Kidney capillary endothelial cell (primary cell): ENCODE results near the gene HBG2.
"Not testable (repeated sequence)": the region's sequence is repeated elsewhere in the genome, so short reads cannot be mapped to it uniquely, and the experiment has no call there.

Experiments
- DNase-seq: peaks from one replicate; pipeline ENCODE4 v3.0.0-alpha.2; 2018; ENCODE audit warnings: low spot score

HBG2 gene

DNA sequence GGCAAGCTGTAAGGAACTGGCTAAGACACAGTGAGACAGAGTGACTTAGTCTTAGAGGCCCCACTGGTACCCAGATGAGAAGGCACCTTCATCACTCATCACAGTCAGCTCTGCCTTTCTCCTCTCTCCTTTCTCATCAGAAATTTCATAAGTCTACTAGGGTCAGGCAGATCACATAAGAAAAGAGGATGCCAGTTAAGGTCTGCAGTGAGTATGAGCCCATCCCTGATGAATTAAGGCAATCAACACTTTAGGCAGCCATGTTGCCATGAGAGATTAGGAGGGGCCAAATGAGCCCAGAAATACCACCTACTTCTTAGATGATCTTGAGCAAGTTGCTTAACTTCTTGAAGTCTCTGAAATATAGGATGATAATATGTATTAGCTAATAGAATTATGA is 27.0 kb upstream of the HBG2 start:
- DNase-seq, result no peak

DNA sequence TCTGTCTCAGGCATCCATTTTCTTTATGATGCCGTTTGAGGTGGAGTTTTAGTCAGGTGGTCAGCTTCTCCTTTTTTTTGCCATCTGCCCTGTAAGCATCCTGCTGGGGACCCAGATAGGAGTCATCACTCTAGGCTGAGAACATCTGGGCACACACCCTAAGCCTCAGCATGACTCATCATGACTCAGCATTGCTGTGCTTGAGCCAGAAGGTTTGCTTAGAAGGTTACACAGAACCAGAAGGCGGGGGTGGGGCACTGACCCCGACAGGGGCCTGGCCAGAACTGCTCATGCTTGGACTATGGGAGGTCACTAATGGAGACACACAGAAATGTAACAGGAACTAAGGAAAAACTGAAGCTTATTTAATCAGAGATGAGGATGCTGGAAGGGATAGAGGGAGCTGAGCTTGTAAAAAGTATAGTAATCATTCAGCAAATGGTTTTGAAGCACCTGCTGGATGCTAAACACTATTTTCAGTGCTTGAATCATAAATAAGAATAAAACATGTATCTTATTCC is 26.1 kb upstream of the HBG2 start:
- DNase-seq, result peak; percentile 93

DNA sequence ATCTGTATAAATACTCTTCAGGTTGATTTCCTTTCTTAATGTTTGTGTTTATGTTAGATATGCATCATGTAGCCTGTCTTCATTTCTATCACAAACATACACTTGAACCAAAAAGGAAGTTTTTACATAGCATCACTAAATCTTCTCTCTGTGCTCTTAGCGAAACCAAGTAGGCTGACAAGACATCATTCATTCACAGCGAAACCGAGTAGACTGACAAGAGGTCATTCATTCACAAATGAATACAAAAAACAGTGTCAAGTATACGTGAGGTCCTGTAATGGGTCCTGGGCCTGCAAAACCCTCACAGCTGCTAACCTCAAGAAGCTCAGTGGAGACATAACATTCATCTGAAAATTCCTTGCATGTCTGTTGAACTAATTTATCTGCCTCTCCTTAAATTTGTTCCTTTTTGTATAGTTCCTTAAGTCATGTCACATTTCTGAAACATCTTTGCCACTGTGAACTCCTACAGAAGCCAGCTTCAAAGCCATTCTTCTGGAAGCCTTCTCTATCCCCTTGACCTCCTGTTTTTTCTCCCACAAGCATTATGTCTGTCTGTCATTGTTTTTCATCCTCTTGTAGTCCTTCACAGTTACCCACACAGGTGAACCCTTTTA is 25.0 kb upstream of the HBG2 start:
- no peak for DNase-seq

DNA sequence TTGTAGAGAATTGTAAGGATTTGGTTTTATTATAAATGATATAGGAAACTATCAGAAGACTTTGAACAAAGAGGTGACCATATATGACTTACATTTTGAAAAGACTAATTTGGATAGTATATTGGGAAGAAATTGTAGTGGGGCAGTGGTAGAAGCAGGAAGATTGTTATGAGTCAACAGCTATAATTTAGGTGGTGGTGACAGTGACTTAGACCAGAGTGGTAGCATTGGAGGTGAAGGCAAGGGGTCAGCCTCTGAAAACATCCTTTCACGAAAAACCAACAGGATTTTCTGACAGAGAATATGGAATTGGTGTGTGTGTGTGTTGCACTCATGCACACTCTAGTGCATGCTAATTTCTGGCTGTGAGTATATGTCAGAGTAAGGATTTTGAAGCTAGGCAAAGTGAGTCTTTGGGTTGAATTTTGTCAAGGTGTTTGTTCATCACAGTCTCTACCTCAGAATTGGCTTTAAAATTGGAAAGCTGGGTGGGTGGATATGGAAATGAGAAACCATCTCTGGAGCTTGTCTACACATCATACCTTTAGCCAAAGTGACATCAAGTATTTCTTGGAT is 23.3 kb upstream of the HBG2 start:
- DNase-seq, result no peak

DNA sequence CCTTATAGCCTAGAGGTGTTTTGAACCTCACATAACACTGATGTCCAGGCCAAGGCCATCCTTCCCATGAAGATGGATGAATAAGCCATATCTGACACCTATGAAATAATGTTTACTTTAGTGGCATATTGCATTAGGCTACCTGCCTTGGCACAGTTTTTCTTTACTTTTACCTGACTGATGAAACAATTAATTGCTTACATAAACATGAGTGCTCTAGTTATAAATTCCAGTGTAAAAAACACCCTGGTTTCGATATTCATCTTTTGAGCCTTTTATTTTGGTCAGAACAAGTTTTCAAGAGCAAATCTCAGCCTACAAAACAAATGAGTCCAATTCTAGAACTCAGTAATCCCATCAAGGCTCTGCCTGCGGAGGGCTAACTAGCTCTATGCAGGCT is 22.1 kb upstream of the HBG2 start:
- no peak for DNase-seq

DNA sequence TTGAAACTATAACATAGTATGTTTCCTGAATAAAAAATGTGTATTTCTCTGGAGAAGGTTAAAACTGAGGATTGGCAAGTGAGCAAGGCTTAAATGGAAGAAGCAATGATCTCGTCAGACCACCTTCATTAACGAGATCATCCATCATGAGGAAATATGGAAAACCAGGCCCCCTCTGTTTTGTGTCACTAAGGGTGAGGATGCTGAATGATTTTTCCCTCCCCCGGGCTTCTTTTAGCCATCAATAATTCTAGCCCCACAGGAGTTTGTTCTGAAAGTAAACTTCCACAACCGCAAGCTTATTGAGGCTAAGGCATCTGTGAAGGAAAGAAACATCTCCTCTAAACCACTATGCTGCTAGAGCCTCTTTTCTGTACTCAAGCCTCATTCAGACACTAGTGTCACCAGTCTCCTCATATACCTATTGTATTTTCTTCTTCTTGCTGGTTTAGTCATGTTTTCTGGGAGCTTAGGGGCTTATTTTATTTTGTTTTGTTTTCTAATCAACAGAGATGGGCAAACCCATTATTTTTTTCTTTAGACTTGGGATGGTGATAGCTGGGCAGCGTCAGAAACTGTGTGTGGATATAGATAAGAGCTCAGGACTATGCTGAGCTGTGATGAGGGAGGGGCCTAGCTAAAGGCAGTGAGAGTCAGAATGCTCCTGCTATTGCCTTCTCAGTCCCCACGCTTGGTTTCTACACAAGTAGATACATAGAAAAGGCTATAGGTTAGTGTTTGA is 21.0 kb upstream of the HBG2 start:
- no peak for DNase-seq

DNA sequence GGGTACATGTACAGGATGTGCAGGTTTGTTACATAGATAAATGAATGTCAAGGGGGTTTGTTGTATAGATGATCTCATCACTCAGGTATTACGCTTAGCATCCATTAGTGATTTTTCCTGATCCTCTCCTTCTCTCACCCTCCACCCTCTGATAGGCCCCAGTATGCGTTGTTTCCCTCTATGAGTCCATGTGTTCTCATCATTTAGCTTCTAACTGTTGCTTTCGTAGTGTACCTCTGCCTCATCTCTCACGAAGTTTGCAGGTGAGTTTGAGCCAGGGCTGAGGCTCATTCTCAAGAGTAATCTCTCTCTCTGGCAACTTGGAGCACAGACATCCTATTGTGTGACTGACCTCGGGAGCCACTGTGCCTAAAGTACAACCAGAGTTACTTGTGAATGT is 19.8 kb upstream of the HBG2 start:
- DNase-seq, result no peak

DNA sequence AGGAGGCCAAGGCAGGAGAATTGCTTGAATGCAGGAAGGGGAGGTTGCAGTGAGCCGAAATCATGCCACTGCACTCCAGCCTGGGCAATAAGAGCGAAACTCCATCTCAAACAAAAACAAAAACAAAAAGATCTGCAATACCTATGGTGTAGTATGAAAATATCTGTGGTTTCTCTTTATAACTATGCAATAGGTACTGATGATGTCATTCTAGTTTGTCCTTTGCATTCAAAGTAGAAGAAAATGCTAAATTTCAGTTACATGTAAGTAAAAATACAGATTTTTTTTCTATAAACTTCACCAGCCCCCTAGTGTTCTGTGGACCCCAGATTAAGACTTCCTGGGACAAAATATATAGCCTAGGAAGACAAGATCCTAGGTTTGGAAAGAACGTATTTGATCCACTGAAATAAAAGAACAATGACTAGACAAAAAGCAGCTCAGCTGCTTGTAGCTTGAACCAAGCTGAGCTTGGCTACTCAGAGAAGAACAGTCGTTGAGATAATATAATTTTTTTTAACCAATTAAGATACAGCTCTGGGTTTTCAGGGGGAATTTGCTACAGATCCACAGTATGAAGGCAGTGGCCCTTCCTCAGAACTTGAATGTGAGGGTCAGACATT is 17.9 kb upstream of the HBG2 start:
- DNase-seq, result no peak

DNA sequence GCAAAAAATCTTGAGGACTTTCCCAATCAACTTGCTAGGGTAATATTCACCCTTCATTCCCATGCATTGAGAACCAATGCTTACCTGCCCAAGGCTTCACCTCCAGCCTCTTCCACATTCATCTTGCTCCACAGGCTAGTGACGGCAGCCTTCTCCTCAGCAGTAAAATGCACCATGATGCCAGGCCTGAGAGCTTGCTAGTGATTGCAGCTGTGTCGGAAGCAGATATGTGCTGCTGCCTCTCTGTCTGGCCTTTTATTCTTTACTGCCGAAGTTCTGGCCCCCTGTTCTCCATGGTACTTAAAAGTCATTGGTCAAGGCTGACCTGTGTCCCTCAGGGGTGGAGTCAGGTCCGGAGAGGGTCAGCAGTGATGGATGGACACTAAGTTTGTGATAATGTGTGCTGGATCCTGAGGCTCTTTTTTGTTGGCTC is 15.2 kb upstream of the HBG2 start, which contains the start of gene HBE1:
Gene HBE1 (minus strand): TSS at position 231 of the 433 bp plus-strand sequence. CDS start 55 bp downstream, at position 176.
- no peak for DNase-seq

DNA sequence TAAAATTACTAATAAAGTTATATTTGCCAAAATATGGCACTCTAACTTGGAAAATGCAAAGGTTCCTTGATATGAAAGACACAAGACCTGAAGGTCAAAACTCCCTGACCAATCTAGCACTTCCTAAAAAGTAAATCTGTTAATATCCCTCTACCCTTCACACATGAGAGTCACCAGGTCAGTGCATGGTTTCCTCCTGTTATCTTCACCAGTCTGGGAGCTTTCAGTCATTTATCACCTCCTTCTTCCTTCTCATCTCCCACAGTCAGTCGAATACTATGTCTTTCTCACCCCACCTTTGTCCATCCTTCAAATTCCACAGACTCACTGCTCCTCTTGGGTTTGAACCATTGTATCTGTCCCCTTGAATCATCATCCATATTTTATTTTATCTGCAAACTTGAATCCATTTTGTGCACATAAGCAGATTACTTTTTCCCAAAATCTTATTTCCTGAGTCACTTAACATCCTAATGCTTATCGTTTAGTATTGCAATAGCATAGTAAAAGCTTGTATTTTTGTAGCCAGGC is 12.5 kb upstream of the HBG2 start:
- DNase-seq, result no peak

DNA sequence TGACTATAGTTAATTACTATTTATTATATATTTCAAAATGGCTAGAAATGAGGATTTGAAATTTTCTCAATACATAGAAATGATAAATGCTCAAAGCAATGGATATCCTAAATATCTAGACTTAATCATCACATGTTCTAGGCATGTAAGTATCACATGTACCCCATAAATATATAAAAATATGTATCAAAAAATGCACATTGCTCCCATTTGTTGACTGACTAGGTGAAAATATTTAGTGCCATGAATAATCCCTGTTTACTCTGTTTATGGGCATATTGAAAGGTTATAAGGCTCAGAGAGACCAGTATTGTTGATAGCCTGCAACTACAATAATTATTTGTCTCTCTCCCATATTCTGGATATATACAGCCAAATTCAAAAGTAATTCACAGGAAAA is 12.0 kb upstream of the HBG2 start:
- DNase-seq, result no peak

DNA sequence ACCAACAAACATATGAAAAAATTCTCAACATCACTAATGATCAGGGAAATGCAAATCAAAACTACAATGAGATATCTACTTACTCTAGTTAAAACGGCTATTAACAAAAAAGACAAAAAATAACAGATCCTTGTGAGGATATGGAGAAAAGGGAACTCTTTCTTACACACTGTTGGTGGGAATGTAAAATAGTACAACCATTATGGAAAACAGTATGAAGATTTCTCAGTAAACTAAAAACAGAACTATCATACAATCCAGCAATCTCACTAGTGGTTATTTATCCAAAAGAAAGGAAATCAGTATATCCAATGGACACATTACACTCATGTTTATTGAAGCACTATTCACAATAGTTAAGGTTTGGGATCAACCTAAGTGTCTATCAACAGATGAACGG is 11.3 kb upstream of the HBG2 start:
- no peak for DNase-seq

DNA sequence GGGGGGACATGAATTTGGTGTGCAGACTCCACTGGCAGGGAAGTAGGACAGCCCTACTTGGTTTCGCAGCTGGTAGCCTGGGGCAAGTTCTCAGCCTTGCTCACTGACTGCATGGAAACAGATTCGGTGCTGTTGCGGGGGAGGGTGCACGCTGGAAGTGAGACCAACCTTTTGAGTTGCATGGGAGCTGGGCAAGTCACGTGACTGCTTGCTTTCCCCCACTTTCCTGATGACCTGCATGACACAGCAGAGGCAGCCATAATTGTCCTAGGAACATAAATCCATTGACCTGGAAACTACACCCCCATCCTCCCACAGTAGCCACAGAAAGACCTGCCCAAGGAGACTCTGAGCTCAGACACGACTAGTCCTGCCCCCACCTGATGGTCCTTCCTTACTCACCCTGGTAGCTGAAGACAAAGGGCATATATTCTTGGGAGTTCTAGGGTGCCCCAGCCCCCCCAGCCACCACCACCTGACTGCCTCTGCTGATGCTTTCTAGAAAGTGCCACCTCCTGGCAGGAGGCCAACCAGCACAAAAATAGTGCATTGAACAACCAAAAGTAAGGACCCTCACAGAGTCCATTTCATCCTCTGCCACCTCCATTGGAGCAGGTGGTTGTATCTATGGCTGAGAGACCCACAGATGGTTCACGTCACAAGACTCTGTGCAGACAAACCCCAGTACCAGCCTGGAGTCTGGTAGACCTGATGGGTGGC is 4.1 kb upstream of the HBG2 start:
- no peak for DNase-seq

DNA sequence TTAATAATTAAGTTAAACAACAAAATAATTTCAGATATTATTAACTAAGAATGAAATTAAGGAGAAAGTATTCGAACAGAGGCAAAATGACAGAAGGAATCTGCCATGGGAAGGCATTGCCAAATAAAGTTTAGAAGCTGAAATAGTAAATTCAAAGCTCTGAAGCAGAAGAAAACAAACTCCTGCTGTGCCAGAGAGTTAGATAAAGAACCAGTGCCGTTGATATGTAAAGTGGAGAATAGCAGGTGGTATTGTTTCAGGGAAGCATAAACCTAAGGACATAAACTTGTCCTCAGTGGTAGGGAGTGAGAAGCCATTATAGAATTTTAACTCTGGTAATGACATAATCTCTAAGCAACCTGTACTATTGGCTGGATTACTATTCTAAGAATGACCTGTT is 2.7 kb upstream of the HBG2 start:
- DNase-seq, result no peak

DNA sequence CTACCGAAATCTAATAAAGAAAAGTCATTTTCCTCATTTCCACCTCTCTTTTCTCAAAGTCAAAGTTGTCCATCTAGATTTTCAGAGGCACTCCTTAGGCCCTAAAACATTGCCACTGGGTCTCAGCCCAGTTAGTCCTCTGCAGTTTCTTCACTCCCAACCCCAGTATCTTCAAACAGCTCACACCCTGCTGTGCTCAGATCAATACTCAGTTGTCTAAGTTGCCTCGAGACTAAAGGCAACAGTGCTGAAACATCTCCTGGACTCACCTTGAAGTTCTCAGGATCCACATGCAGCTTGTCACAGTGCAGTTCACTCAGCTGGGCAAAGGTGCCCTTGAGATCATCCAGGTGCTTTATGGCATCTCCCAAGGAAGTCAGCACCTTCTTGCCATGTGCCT is 558 bp downstream of the HBG2 start:
- not testable (repeated sequence) for DNase-seq

DNA sequence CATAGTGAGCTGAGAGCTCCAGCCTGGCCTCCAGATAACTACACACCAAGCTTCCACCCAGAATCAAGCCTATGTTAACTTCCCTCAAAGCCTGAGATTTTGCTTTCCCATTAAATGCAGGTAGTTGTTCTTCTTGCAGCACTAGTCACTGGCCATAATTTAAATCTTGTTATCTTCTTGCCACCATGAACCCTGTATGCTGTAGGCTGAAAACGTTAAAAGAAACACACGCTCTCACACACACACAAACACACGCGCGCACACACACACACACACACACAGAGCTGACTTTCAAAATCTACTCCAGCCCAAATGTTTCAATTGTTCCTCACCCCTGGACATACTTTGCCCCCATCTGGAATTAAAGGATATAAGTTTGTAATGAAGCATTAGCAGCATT is 1.1 kb downstream of the HBG2 start:
- DNase-seq, result not testable (repeated sequence)

DNA sequence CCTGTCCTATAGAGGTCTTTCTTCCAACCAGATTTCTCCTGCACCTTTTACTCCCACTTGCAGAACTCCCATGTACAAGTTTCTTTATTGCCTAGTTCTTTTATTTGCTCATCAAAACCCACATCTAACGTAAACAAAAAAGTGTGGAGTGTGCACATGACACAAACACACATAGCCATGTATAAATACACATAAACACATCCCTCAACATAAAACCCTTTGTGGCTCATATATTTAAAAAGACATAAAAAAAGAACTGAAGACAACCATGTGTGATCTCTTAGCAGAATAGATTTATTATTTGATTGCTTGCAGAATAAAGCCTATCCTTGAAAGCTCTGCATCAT is 1.7 kb downstream of the HBG2 start:
- no peak for DNase-seq

DNA sequence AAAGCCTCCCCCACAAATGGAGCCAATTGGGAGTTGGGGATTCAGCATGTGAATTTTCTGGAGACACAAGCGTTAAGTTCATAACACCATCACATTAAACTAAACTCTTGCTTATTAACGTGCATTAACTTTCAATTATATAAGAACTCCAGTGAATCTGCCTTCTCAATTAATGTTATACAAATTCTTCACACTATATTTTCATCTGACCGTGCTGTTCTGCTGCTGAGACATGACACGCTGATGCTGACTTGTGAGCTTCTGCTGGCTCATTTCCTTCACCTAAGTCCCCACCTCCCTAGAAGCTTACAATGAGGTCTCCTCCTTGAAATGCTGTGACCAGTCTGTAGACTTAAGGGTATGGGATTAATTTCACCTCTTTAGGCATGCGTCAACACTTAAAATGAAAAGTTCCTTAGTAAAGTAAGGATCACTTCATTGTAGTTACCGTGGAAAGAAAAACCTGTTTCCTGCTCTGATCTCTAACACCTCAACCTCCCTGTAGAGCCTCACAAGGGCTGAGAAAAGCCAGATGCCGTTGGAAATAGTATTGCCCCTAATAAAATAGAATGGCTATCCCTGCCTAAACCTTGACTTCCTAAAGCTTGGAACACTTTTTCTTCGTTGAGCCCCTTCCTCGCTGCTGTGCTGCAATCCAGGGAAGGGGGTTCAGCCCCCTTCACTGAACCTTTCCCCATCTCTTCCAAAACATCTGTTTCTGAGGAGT is 2.2 kb downstream of the HBG2 start:
- DNase-seq, result no peak

DNA sequence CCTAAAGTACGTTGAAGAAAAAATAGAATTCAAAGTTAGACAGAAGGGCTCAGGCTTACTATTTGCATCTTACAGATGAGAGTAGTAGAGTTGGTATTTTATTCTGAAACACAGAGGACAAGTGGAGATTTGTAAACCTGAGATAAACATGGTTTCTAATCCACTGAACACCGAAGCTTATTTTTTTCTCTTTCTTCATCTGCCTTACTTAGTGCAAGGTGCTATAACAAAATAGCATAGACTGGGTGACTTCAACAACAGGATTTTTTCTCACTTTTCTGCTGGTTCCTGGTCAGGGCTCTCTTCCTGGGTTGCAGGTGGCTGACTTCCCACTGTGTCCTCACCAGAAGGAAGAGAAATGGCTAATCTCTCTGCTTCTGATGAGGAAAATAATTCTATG is 2.8 kb downstream of the HBG2 start:
- DNase-seq, result no peak

DNA sequence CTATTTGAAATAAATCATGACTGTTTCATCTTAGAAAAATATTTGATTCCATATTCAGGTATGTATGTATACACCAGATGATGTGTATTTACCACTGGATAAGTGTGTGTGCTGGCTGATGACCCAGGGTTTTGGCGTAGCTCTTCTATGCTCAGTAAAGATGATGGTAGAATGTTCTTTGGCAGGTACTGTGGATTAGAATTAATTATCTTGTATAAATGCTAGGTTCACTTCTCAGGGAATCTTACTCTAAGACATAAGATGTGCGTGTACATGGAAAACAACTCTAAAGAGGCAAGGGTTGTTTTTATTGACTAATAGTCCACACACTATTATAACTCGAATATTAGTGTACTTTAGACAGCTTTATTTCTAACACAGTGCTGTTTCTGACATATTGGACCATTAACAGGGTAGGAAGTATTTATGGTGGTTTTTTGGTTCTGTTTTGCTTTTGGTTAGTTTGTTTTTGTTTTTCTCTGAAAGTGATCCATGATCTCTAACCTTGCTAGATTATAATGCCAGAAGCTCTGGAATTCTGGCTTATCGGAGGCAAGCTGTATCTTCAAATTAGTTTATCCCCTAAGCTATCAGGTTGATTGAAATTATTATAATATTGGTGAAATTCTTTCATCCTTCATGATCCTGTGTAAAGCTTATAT is 3.9 kb downstream of the HBG2 start:
- DNase-seq, result no peak
